ENCODE results near the gene CCR5.
"Not testable (repeated sequence)": the region's sequence is repeated elsewhere in the genome, so short reads cannot be mapped to it uniquely, and the experiment has no call there.

The CCR5 gene

GRCh38 chr3:46383951-46384330 lies 13.2 kb downstream of the CCR5 start:
- no peak for DNase-seq (ENCODE audit: low read depth in 3 of 3)

- no peak for DNase-seq (ENCODE audit: low read depth in 3 of 3)
Measured at GRCh38 chr3:46386205-46386604, 15.5 kb downstream of the CCR5 start.

- not testable (repeated sequence) for DNase-seq (ENCODE audit: low read depth in 3 of 3)
Measured at GRCh38 chr3:46388847-46389246, 18.1 kb downstream of the CCR5 start.

- DNase-seq (ENCODE audit: low read depth in 3 of 3): no peak
Measured at GRCh38 chr3:46389306-46389705, 18.6 kb downstream of the CCR5 start.

GRCh38 chr3:46391526-46391925 lies 20.8 kb downstream of the CCR5 start:
- not testable (repeated sequence) for DNase-seq (ENCODE audit: low read depth in 3 of 3)

GRCh38 chr3:46393011-46393410 lies 22.3 kb downstream of the CCR5 start:
- DNase-seq (ENCODE audit: low read depth in 3 of 3): no peak

- no peak for DNase-seq (ENCODE audit: low read depth in 3 of 3)
Measured at GRCh38 chr3:46393554-46394434, 23.0 kb downstream of the CCR5 start.

- DNase-seq (ENCODE audit: low read depth in 3 of 3): no peak
Measured at GRCh38 chr3:46395210-46395661, 24.5 kb downstream of the CCR5 start.

GRCh38 chr3:46395766-46396530 lies 25.2 kb downstream of the CCR5 start:
- DNase-seq (ENCODE audit: low read depth in 3 of 3): no peak

GRCh38 chr3:46397111-46397510 lies 26.4 kb downstream of the CCR5 start:
- DNase-seq (ENCODE audit: low read depth in 3 of 3): no peak

GRCh38 chr3:46398186-46398955 lies 27.6 kb downstream of the CCR5 start:
- no peak for DNase-seq (ENCODE audit: low read depth in 3 of 3)

- DNase-seq (ENCODE audit: low read depth in 3 of 3): no peak
Measured at GRCh38 chr3:46399098-46399497, 28.4 kb downstream of the CCR5 start.

GRCh38 chr3:46399557-46399956 lies 28.8 kb downstream of the CCR5 start:
- DNase-seq (ENCODE audit: low read depth in 3 of 3): no peak

GRCh38 chr3:46400000-46400734 lies 29.4 kb downstream of the CCR5 start:
- no peak for DNase-seq (ENCODE audit: low read depth in 3 of 3)

GRCh38 chr3:46400846-46401245 lies 30.1 kb downstream of the CCR5 start:
- no peak for DNase-seq (ENCODE audit: low read depth in 3 of 3)

- no peak for DNase-seq (ENCODE audit: low read depth in 3 of 3)
Measured at GRCh38 chr3:46401579-46401978, 30.8 kb downstream of the CCR5 start.

- not testable (repeated sequence) for DNase-seq (ENCODE audit: low read depth in 3 of 3)
Measured at GRCh38 chr3:46402902-46403301, 32.2 kb downstream of the CCR5 start.

- DNase-seq (ENCODE audit: low read depth in 3 of 3): no peak
Measured at GRCh38 chr3:46405301-46406019, 34.7 kb downstream of the CCR5 start.

GRCh38 chr3:46406443-46406787 lies 35.7 kb downstream of the CCR5 start:
- DNase-seq (ENCODE audit: low read depth in 3 of 3): no peak

GRCh38 chr3:46406788-46407611 lies 36.3 kb downstream of the CCR5 start, which contains the start of the genes CCR5AS and CCRL2:
Gene CCR5AS, minus strand, starts transcription at chr3:46407066.
Gene CCRL2, plus strand, starts transcription at chr3:46407259. Its CDS starts 821 bp downstream, at chr3:46408080.
- peak in 2 of 3 experiments; percentile 3 to 5 for DNase-seq (ENCODE audit: low read depth in 3 of 3)

Data from stimulated activated CD4-positive, alpha-beta T cell treated with anti-CD3 and anti-CD28 coated beads, TNF-alpha, amount 100 ng/mL, for 4 hours (primary cell).